OCI-LY7 (cell line): ENCODE measurements around the gene TMEM86B. TPM values are rescaled to one million over a fixed set of nuclear protein-coding genes. Genes with fewer than 3 reads are reported as not detected.

Experiments used
- BruUV-seq: library from RNA; stranded (reverse); fragments of 400-500 nt; replicated peaks from 2 replicates; lab custom pipeline; 2021; lab: Mats Ljungman, UMichigan
- CTCF ChIA-PET: fragments of 300-600 bp; sonication (Branson Sonifier 250); formaldehyde crosslinking; loops from one replicate; lab custom pipeline; 2022; ENCODE audit warnings: antibody characterized with exemption; ENCODE audit not compliant: unreplicated experiment; lab: Charles Lee
- POLR2A ChIA-PET: fragments of 300-600 bp; sonication (Branson Sonifier 250); formaldehyde crosslinking; loops from one replicate; lab custom pipeline; 2022; ENCODE audit warnings: antibody characterized with exemption; lab: Charles Lee
- DNase-seq: peaks from one replicate; pipeline ENCODE4 v3.0.0-alpha.2; 2015; ENCODE audit warnings: low spot score
- H2AFZ ChIP-seq: fragments of 200-600 bp; sonication (generic), shearing (Covaris generic); 2 replicates; pipeline ENCODE4 v1.6.1; 2014; ENCODE audit warnings: mild to moderate bottlenecking, antibody characterized with exemption, low read length, moderate library complexity
- H3K27ac ChIP-seq: fragments of 200-600 bp; sonication (generic); 2 replicates; pipeline ENCODE4 v1.5.1; 2014; ENCODE audit warnings: mixed run types, low read depth, mild to moderate bottlenecking, moderate library complexity, low read length, inconsistent platforms; ENCODE audit not compliant: poor library complexity, severe bottlenecking
- H3K36me3 ChIP-seq: fragments of 200-600 bp; sonication (generic); 2 replicates; pipeline ENCODE4 v1.6.1; 2014; ENCODE audit warnings: mild to moderate bottlenecking, antibody characterized with exemption, low read length, moderate library complexity, mixed read lengths; ENCODE audit not compliant: insufficient read depth
- H3K4me1 ChIP-seq: fragments of 200-600 bp; sonication (generic); 2 replicates; pipeline ENCODE4 v1.5.1; 2014; ENCODE audit warnings: mild to moderate bottlenecking, low read length; ENCODE audit not compliant: insufficient read depth, poor library complexity, severe bottlenecking
- H3K4me2 ChIP-seq: fragments of 200-600 bp; sonication (generic); 2 replicates; pipeline ENCODE4 v1.6.1; 2014; ENCODE audit warnings: mild to moderate bottlenecking, low read length
- H3K4me3 ChIP-seq: fragments of 200-600 bp; sonication (generic); 2 replicates; pipeline ENCODE4 v1.5.1; 2014; ENCODE audit warnings: mild to moderate bottlenecking, low read depth, low read length; ENCODE audit not compliant: poor library complexity, severe bottlenecking
- H3K79me2 ChIP-seq: fragments of 200-600 bp; sonication (generic); 2 replicates; pipeline ENCODE4 v1.6.1; 2016; ENCODE audit warnings: low read depth, mild to moderate bottlenecking, low read length, moderate library complexity, mixed read lengths; ENCODE audit not compliant: insufficient read depth
- H3K9me2 ChIP-seq: fragments of 200-600 bp; sonication (generic); 2 replicates; pipeline ENCODE4 v1.6.1; 2016; ENCODE audit warnings: mild to moderate bottlenecking, low read length, mixed read lengths; ENCODE audit not compliant: insufficient read depth
- H3K9me3 ChIP-seq: fragments of 200-600 bp; sonication (generic); 2 replicates; pipeline ENCODE4 v1.6.1; 2014; ENCODE audit warnings: mild to moderate bottlenecking, mixed run types, low read length, mixed read lengths
- H4K20me1 ChIP-seq: fragments of 200-600 bp; sonication (generic); 2 replicates; pipeline ENCODE4 v1.6.1; 2014; ENCODE audit warnings: mild to moderate bottlenecking, antibody characterized with exemption, low read length, moderate library complexity, mixed read lengths; ENCODE audit not compliant: insufficient read depth
- CTCF ChIP-seq: fragments of 200-600 bp; sonication (generic); conservative IDR thresholded peaks from 2 replicates; pipeline ENCODE4 v1.5.1; 2014; ENCODE audit warnings: mild to moderate bottlenecking, antibody characterized with exemption, low read length, moderate library complexity, mixed read lengths
- EZH2phosphoT487 ChIP-seq: fragments of 200-600 bp; sonication (generic); IDR thresholded peaks from 2 replicates; pipeline ENCODE4 v1.6.1; 2018; ENCODE audit warnings: low read depth, borderline replicate concordance, mild to moderate bottlenecking, mixed run types, antibody characterized with exemption, low read length, moderate library complexity, mixed read lengths
- intact Hi-C: fragments of 100-400 bp; cut with micrococcal nuclease; formaldehyde crosslinking; loops from one replicate; pipeline ENCODE4 v1.10.0; 2022; ENCODE audit not compliant: unreplicated experiment
- total RNA-seq, 2 experiments: library from RNA; depleted of rRNA in 1 of 2; stranded (reverse); fragments of >200 nt in 1 of 2; shearing (Covaris generic) in 1 of 2; gene quantifications; 2 replicates each; pipeline ENCODE4 v1.2.3, GENCODE V29; 2014 to 2022

TMEM86B gene
- total RNA-seq, 2 experiments from 2014 or later = 8.1 to 13.8 TPM

- peak overlapping the region; percentile 64 for H3K4me3 ChIP-seq
- H3K36me3 ChIP-seq = peaks cover 35% of the 10 kb centered on the region
- peak overlapping the region; percentile 99 for H3K4me2 ChIP-seq
- peak; percentile 73 for DNase-seq
- intact Hi-C loops = loop anchor here (1.0 kb wide), 2 partner anchors 18 to 23 kb away; partner anchors contain the start of gene PPP6R1
- TSS peak; percentile 93 for BruUV-seq
- H3K9me3 ChIP-seq = no peaks in the 10 kb centered on the region
- ChIA-PET CTCF (interaction anchor here (0.6 kb wide), 1 partner anchor 143 kb away, joined by 9 read pairs; no protein-coding TSS in a partner anchor), POLR2A (interaction anchor here (0.6 to 5.0 kb wide), 4 partner anchors 18 to 357 kb away, joined by 3 to 32 read pairs (median 4); partner anchors contain the start of gene PPP6R1)
- H3K79me2 ChIP-seq = peaks cover 38% of the 10 kb centered on the region
- peak overlapping the region; percentile 93 for H3K27ac ChIP-seq
- H3K4me1 ChIP-seq = peaks cover 78% of the 10 kb centered on the region
- no peak for TF ChIP-seq EZH2phosphoT487
- no peak for TF ChIP-seq CTCF
- no peaks in the 10 kb centered on the region for H3K9me2 ChIP-seq
- H4K20me1 ChIP-seq = no peaks in the 10 kb centered on the region
- no peak overlapping the region for H2AFZ ChIP-seq
Measured at GRCh38 chr19:55276720-55277430, 48.3 kb upstream of the TMEM86B start.

GRCh38 chr19:55275851-55276719, 47.5 kb upstream of the TMEM86B start:
- TF ChIP-seq EZH2phosphoT487 (no peak), CTCF (no peak)
- Histone ChIP-seq H3K36me3 (peaks cover 43% of the 10 kb centered on the region), H4K20me1 (no peaks in the 10 kb centered on the region), H3K4me1 (peaks cover 70% of the 10 kb centered on the region), H3K9me2 (no peaks in the 10 kb centered on the region), H2AFZ (no peak overlapping the region), H3K4me3 (peak overlapping the region; percentile 64), H3K79me2 (peaks cover 38% of the 10 kb centered on the region), H3K27ac (peak overlapping the region; percentile 93), H3K9me3 (no peaks in the 10 kb centered on the region), H3K4me2 (peak overlapping the region; percentile 99)
- DNase-seq = peak; percentile 89
- CTCF ChIA-PET = interaction anchor here (0.6 kb wide), 1 partner anchor 142 kb away, joined by 9 read pairs; no protein-coding TSS in a partner anchor
- POLR2A ChIA-PET = interaction anchor here (0.7 to 5.0 kb wide), 5 partner anchors 14 to 349 kb away, joined by 3 to 32 read pairs (median 5); partner anchors contain the start of gene PPP6R1
- TSS peak; percentile 37 for BruUV-seq
- intact Hi-C loops = loop anchor here (1.0 kb wide), 2 partner anchors 17 to 22 kb away; partner anchors contain the start of gene PPP6R1
